Heart left ventricle (tissue), 13 donors: ENCODE results near the gene ATXN1.

ENCODE experiments used
- POLR2A ChIP-seq, 2 donors: fragments of 450-650 bp; IDR thresholded peaks; one replicate each; pipeline ENCODE4 v1.6.1; 2017; ENCODE audit warnings: antibody characterized with exemption in 2 of 2, mild to moderate bottlenecking in 2 of 2, moderate library complexity in 2 of 2
- TF ChIP-seq, protein P1 (sequence below), 12 donors: fragments of 200-600 bp; sonication (generic) in 4 of 12; IDR thresholded peaks; one replicate each; pipeline versions ENCODE4 v1.5.0 to v1.8.0; 2018 to 2022; ENCODE audit warnings: antibody characterized with exemption in 12 of 12, mild to moderate bottlenecking in 5 of 12
- donor health status: ischemic (EF 13 %, LVEDD 7.1; RV severe dilation, severe dysfunction).
- donor health status: DM: no; HTN: yes; CAD: no.
- donor health status: DM: no; HTN: no; CAD: no.
- donor health status: ischemic (EF 25% LVEDD 6.9; RV normal size, moderate dysfunction).
- donor health status: ischemic (EF 25% LVEDD 5.7; RV mildly dilated, moderate dysfunction).
- donor health status: ischemic (EF 35%, LVEDD 5.7; RV mildly dilated, moderate dysfunction).
- donor health status: nonischemic (EF 11% LVEDD 7.7; RV severe dilation, severe dysfunction).
- donor health status: DM: yes; HTN: yes; CAD: no.
- donor health status: PGD.
- donor health status: ischemic (EF 29% LVEDD 5.4; RV normal size, mild dysfunction).
- donor health status: nonischemic (EF 23%, LVEDD 6.1; RV moderate dilation, normal function).

DNA sequence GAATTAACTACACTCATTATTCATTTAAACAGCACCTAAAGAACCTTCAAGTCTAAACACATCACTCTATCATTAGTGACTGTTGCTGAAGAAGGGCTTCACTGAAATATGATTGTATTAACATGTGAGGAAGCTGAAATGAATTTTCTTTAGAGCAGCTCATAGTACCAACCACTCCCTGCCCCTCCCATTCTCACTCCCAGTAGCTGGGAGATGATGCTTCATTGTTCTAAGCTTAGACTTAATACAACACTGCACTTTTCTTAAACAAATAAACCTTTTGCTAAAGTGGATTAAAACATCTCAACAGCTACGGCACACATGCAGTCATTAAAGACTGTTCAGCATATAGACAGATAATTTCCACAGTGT, 63.1 kb downstream of the ATXN1 start:
- TF ChIP-seq, protein P1, sequence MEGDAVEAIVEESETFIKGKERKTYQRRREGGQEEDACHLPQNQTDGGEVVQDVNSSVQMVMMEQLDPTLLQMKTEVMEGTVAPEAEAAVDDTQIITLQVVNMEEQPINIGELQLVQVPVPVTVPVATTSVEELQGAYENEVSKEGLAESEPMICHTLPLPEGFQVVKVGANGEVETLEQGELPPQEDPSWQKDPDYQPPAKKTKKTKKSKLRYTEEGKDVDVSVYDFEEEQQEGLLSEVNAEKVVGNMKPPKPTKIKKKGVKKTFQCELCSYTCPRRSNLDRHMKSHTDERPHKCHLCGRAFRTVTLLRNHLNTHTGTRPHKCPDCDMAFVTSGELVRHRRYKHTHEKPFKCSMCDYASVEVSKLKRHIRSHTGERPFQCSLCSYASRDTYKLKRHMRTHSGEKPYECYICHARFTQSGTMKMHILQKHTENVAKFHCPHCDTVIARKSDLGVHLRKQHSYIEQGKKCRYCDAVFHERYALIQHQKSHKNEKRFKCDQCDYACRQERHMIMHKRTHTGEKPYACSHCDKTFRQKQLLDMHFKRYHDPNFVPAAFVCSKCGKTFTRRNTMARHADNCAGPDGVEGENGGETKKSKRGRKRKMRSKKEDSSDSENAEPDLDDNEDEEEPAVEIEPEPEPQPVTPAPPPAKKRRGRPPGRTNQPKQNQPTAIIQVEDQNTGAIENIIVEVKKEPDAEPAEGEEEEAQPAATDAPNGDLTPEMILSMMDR (IDR thresholded peaks at IDR 0.05): no peak
- no peak for TF ChIP-seq POLR2A (IDR thresholded peaks at IDR 0.05)
